ENCODE results near the gene RASEF.

The RASEF gene

DNA sequence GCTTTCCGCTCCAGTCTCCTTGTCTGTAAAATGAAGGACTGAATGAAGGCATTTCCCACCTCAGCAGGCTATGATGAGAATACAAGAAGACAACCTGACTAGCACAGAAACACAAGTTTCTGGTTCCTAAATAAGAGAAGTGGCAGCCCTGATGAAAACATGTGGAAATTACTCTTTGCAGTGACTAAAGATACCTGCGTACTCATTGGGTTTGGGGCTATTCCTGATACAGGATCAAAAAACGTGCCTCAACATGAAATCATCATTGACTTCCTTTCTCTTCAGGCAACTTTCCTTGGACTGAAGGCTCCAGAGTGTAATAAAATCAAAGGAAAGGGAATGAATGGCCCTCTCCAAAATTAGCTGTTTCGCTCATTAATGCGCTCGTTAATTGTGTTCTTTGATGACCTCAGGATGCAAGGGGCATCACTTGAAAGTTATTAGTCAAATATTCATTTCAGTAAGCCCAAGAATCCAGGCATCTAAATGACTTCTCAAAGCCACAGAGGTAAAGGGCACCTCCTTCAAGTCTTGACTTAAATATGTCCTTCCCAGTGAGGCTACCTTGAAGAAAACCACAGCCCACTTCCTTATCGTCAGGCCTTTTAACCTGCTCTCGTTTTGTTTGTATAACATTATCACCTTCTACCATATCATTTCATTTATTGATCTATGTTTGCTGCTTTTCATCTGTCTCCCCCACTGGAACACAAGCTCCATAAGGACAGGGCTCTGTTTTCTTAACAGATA, 68.9 kb downstream of the RASEF start:
- Histone ChIP-seq H3K4me3 (ENCODE audit: low read length) (no peak overlapping the region), H3K9ac (ENCODE audit: low read depth, low read length) (no peak overlapping the region), H3K4me1 (ENCODE audit: control insufficient read depth, insufficient read depth, low read length) (no peaks in the 10 kb centered on the region), H3K9me3 (replicated peaks; ENCODE audit: low read length) (no peaks in the 10 kb centered on the region), H3K36me3 (ENCODE audit: insufficient read depth, low read length) (no peaks in the 10 kb centered on the region), H3K27me3 (ENCODE audit: control insufficient read depth, insufficient read depth, low read length) (no peaks in the 10 kb centered on the region), H3K4me2 (ENCODE audit: low read length) (no peak overlapping the region)

- no peaks in the 10 kb centered on the region for H3K27me3 ChIP-seq (ENCODE audit: control insufficient read depth, insufficient read depth, low read length)
- H3K9ac ChIP-seq (ENCODE audit: low read depth, low read length), result no peak overlapping the region
- H3K4me1 ChIP-seq (ENCODE audit: control insufficient read depth, insufficient read depth, low read length), result no peaks in the 10 kb centered on the region
- H3K36me3 ChIP-seq (ENCODE audit: insufficient read depth, low read length), result no peaks in the 10 kb centered on the region
- H3K9me3 ChIP-seq (replicated peaks; ENCODE audit: low read length), result no peaks in the 10 kb centered on the region
- H3K4me2 ChIP-seq (ENCODE audit: low read length), result no peak overlapping the region
- H3K4me3 ChIP-seq (ENCODE audit: low read length), result no peak overlapping the region
These were observed 71.3 kb downstream of the RASEF start for GRCh38 chr9:82991671-82992070.

DNA sequence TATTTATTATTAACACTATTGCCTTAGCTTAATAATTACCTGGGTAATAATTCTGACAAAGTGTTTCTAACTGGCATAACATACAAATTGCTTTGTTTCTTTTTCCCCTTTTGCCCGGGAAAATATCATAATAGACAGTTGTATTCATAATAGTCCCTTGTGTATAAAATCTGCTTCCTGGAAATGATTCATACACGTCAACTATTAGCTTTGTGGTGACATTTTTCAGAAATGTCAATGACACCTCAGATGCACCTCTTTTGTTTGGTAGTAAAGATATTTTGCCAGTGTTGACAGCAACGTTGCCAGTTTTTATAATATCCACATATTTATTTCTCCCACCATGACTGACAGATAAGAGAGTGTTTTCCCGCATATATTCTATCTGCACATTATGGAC, 73.0 kb downstream of the RASEF start:
- H3K4me1 ChIP-seq (ENCODE audit: control insufficient read depth, insufficient read depth, low read length), result no peaks in the 10 kb centered on the region
- H3K9ac ChIP-seq (ENCODE audit: low read depth, low read length), result no peak overlapping the region
- no peak overlapping the region for H3K4me2 ChIP-seq (ENCODE audit: low read length)
- no peaks in the 10 kb centered on the region for H3K27me3 ChIP-seq (ENCODE audit: control insufficient read depth, insufficient read depth, low read length)
- H3K4me3 ChIP-seq (ENCODE audit: low read length), result no peak overlapping the region
- no peaks in the 10 kb centered on the region for H3K9me3 ChIP-seq (replicated peaks; ENCODE audit: low read length)
- no peaks in the 10 kb centered on the region for H3K36me3 ChIP-seq (ENCODE audit: insufficient read depth, low read length)

- Histone ChIP-seq H3K4me3 (ENCODE audit: low read length) (no peak overlapping the region), H3K4me2 (ENCODE audit: low read length) (no peak overlapping the region), H3K9me3 (replicated peaks; ENCODE audit: low read length) (no peaks in the 10 kb centered on the region), H3K27me3 (ENCODE audit: control insufficient read depth, insufficient read depth, low read length) (no peaks in the 10 kb centered on the region), H3K9ac (ENCODE audit: low read depth, low read length) (no peak overlapping the region), H3K4me1 (ENCODE audit: control insufficient read depth, insufficient read depth, low read length) (no peaks in the 10 kb centered on the region), H3K36me3 (ENCODE audit: insufficient read depth, low read length) (no peaks in the 10 kb centered on the region)
These were observed 74.5 kb downstream of the RASEF start for GRCh38 chr9:82988488-82988887.

DNA sequence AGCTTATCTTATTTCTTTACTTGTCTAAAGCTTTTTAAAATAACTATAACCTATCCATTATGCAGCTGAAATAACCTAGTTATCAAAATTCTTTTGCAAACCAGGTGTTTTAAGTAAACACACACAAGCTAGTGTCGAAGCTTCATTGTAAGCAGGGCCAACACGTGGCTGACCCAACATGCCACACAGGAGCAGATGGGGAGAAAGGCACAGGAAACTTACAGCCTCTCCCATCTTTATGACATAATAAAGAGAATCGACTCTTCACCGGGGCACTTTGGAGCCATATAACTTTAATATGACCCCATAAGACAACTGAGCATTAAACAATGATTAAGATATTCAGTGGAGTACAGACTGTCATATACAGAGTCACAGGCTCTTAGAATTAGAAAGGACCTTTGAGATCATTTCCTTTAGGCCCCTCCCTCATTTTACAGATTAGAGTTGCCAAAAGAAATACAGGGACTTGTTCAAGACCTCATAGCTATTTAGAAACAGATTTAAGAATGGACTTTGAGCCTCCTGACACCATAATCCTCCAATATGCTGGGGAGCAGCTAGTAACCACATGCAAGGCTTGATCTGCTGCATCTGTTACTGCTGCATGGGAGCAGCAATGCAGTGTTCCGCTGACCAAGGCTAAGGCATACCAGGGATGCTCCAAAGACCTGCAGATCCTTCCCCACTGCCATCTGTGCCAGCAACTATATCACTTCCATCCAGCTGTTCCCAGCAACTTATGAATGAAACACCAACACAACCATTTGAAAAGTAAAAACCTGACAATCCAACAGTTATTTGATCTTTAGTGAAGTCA, 75.4 kb downstream of the RASEF start:
- H3K4me1 ChIP-seq (ENCODE audit: control insufficient read depth, insufficient read depth, low read length), result no peaks in the 10 kb centered on the region
- no peaks in the 10 kb centered on the region for H3K9me3 ChIP-seq (replicated peaks; ENCODE audit: low read length)

GRCh38 chr9:82981552-82981951, 81.4 kb downstream of the RASEF start:
- Histone ChIP-seq H3K4me1 (ENCODE audit: control insufficient read depth, insufficient read depth, low read length) (no peaks in the 10 kb centered on the region), H3K36me3 (ENCODE audit: insufficient read depth, low read length) (no peaks in the 10 kb centered on the region), H3K4me2 (ENCODE audit: low read length) (no peak overlapping the region), H3K9me3 (replicated peaks; ENCODE audit: low read length) (no peaks in the 10 kb centered on the region), H3K27me3 (ENCODE audit: control insufficient read depth, insufficient read depth, low read length) (peaks cover 3% of the 10 kb centered on the region), H3K4me3 (ENCODE audit: low read length) (no peak overlapping the region), H3K9ac (ENCODE audit: low read depth, low read length) (no peak overlapping the region)

More for the DNA sequence above, 75.4 kb downstream of the RASEF start:
- Histone ChIP-seq H3K27me3 (ENCODE audit: control insufficient read depth, insufficient read depth, low read length) (no peaks in the 10 kb centered on the region), H3K4me2 (ENCODE audit: low read length) (no peak overlapping the region), H3K9ac (ENCODE audit: low read depth, low read length) (no peak overlapping the region), H3K4me3 (ENCODE audit: low read length) (no peak overlapping the region), H3K36me3 (ENCODE audit: insufficient read depth, low read length) (no peaks in the 10 kb centered on the region)

DNA sequence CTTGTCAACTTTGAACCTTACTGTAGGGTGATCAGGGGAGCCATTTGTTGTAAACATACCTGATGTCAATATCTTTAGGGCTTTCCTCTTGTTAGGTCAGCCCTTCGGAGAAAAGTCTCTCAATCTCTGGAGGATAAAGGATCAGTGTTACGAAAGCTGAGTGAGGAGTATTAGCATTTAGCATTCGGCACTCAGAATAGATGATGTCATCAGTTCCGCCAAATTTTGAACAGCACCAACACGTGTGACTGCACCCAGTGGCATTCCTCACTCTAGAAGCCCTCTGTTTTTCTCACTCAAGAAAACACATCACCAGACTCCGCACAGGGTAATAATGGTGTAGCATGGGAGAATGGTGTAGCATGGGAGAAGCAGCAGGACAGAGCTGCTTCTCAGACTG, 87.8 kb downstream of the RASEF start:
- no peaks in the 10 kb centered on the region for H3K36me3 ChIP-seq (ENCODE audit: insufficient read depth, low read length)

DNA sequence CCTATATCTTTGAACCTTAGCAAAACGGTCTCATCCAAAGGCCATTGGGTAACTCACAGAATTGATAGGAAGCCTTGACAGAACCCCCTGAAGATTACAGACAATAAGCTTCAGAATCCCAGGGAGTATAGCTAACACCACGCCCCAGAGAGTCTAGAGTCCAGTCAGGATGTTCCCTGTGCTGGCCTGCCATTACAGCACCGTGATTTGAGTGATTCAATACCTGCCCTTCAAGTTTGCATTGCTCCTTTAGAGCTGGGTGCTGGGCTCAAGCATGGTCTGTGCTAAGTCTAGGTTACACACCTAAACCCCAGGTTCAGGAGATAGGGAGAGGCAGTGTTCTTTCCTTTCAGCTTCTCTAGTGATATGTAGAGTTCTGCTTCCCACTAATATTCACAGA, 90.5 kb downstream of the RASEF start:
- no peak overlapping the region for H3K9ac ChIP-seq (ENCODE audit: low read depth, low read length)
- no peaks in the 10 kb centered on the region for H3K9me3 ChIP-seq (replicated peaks; ENCODE audit: low read length)
- no peaks in the 10 kb centered on the region for H3K4me1 ChIP-seq (ENCODE audit: control insufficient read depth, insufficient read depth, low read length)
- no peak overlapping the region for H3K4me3 ChIP-seq (ENCODE audit: low read length)
- H3K4me2 ChIP-seq (ENCODE audit: low read length), result no peak overlapping the region
- H3K36me3 ChIP-seq (ENCODE audit: insufficient read depth, low read length), result no peaks in the 10 kb centered on the region
- H3K27me3 ChIP-seq (ENCODE audit: control insufficient read depth, insufficient read depth, low read length), result peaks cover 6% of the 10 kb centered on the region

More for the DNA sequence above, 87.8 kb downstream of the RASEF start:
- H3K4me1 ChIP-seq (ENCODE audit: control insufficient read depth, insufficient read depth, low read length), result no peaks in the 10 kb centered on the region
- H3K27me3 ChIP-seq (ENCODE audit: control insufficient read depth, insufficient read depth, low read length), result peaks cover 6% of the 10 kb centered on the region
- no peak overlapping the region for H3K4me3 ChIP-seq (ENCODE audit: low read length)
- no peak overlapping the region for H3K4me2 ChIP-seq (ENCODE audit: low read length)
- H3K9me3 ChIP-seq (replicated peaks; ENCODE audit: low read length), result no peaks in the 10 kb centered on the region
- H3K9ac ChIP-seq (ENCODE audit: low read depth, low read length), result no peak overlapping the region

DNA sequence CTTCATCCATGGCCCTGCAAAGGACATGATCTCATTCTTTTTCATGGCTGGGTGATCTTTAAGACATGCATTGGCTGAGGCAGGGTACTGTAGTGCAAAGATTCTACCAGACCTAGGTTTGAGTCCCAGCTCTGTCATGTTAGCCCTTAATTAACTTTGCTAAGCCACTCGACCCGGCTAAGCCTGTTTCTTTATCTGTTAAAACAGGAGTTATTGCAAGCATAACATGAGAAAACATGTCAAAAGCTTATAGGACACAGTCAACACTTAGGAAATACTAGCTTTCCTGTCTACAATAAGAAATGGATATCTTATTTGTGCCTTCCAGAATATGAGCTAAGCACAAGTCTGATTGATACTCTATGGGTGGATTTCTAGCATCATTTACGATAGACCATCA, 92.6 kb downstream of the RASEF start:
- Histone ChIP-seq H3K9ac (ENCODE audit: low read depth, low read length) (no peak overlapping the region), H3K27me3 (ENCODE audit: control insufficient read depth, insufficient read depth, low read length) (peaks cover 4% of the 10 kb centered on the region), H3K36me3 (ENCODE audit: insufficient read depth, low read length) (no peaks in the 10 kb centered on the region), H3K4me2 (ENCODE audit: low read length) (no peak overlapping the region), H3K4me1 (ENCODE audit: control insufficient read depth, insufficient read depth, low read length) (no peaks in the 10 kb centered on the region), H3K4me3 (ENCODE audit: low read length) (no peak overlapping the region), H3K9me3 (replicated peaks; ENCODE audit: low read length) (no peaks in the 10 kb centered on the region)

GRCh38 chr9:82969291-82969690, 93.7 kb downstream of the RASEF start:
- peaks cover 4% of the 10 kb centered on the region for H3K27me3 ChIP-seq (ENCODE audit: control insufficient read depth, insufficient read depth, low read length)
- H3K9me3 ChIP-seq (replicated peaks; ENCODE audit: low read length), result no peaks in the 10 kb centered on the region
- H3K9ac ChIP-seq (ENCODE audit: low read depth, low read length), result no peak overlapping the region
- H3K4me2 ChIP-seq (ENCODE audit: low read length), result no peak overlapping the region
- no peak overlapping the region for H3K4me3 ChIP-seq (ENCODE audit: low read length)
- H3K4me1 ChIP-seq (ENCODE audit: control insufficient read depth, insufficient read depth, low read length), result no peaks in the 10 kb centered on the region
- no peaks in the 10 kb centered on the region for H3K36me3 ChIP-seq (ENCODE audit: insufficient read depth, low read length)

- H3K4me3 ChIP-seq (ENCODE audit: low read length), result no peak overlapping the region
- H3K4me2 ChIP-seq (ENCODE audit: low read length), result no peak overlapping the region
- no peaks in the 10 kb centered on the region for H3K4me1 ChIP-seq (ENCODE audit: control insufficient read depth, insufficient read depth, low read length)
- H3K36me3 ChIP-seq (ENCODE audit: insufficient read depth, low read length), result no peaks in the 10 kb centered on the region
- no peak overlapping the region for H3K9ac ChIP-seq (ENCODE audit: low read depth, low read length)
- no peaks in the 10 kb centered on the region for H3K9me3 ChIP-seq (replicated peaks; ENCODE audit: low read length)
- peaks cover 4% of the 10 kb centered on the region for H3K27me3 ChIP-seq (ENCODE audit: control insufficient read depth, insufficient read depth, low read length)
These were observed 94.1 kb downstream of the RASEF start for GRCh38 chr9:82968816-82969215.

DNA sequence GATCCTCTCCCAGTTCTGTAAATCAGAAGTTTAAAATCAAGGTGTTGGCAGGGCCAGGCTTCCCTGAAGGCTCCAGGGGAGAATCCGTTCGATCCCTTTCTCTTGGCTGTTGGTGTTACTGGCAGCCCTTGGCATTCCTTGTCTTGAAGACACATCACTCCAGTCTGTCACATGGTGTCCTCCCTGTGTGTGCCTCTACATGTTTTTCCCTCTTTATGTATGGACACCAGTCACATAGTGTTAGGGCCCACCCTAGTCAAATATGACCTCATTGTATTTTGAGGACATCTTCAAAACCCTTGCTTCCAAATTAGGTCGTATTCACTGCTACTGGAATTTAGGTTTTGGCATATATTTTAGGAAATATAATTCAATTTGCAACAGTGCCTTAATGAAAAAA, 94.6 kb downstream of the RASEF start:
- no peaks in the 10 kb centered on the region for H3K36me3 ChIP-seq (ENCODE audit: insufficient read depth, low read length)
- H3K9ac ChIP-seq (ENCODE audit: low read depth, low read length), result no peak overlapping the region
- H3K4me3 ChIP-seq (ENCODE audit: low read length), result no peak overlapping the region
- H3K4me2 ChIP-seq (ENCODE audit: low read length), result no peak overlapping the region
- H3K27me3 ChIP-seq (ENCODE audit: control insufficient read depth, insufficient read depth, low read length), result peaks cover 6% of the 10 kb centered on the region
- H3K9me3 ChIP-seq (replicated peaks; ENCODE audit: low read length), result no peaks in the 10 kb centered on the region
- no peaks in the 10 kb centered on the region for H3K4me1 ChIP-seq (ENCODE audit: control insufficient read depth, insufficient read depth, low read length)

All from skeletal muscle satellite cell (primary cell).